OCI-LY3 (cell line): ENCODE measurements around the gene POLD4.

Experiments used
- H2AFZ ChIP-seq: fragments of 200-600, 300-600 bp; shearing (Covaris generic); 2 replicates; pipeline ENCODE4 v1.6.0; 2014; ENCODE audit warnings: antibody characterized with exemption, low read depth, low read length
- H3K27ac ChIP-seq: fragments of 200-600, 300-600 bp; sonication (generic); 2 replicates; pipeline ENCODE4 v1.5.1; 2014; ENCODE audit warnings: mild to moderate bottlenecking, low read length, moderate library complexity, mixed read lengths
- H3K27me3 ChIP-seq: fragments of 200-600, 300-600 bp; sonication (generic); 2 replicates; pipeline ENCODE4 v1.6.1; 2014; ENCODE audit warnings: low read depth, low read length, mixed read lengths
- H3K36me3 ChIP-seq: fragments of 200-600, 300-600 bp; sonication (generic); replicated peaks from 2 replicates; pipeline ENCODE3; 2014; ENCODE audit warnings: low read depth, low read length, mixed read lengths
- H3K4me1 ChIP-seq: fragments of 300-600, 200-600 bp; sonication (generic); 2 replicates; pipeline ENCODE4 v1.6.1; 2014; ENCODE audit warnings: low read length, mixed read lengths
- H3K4me2 ChIP-seq: fragments of 200-600, 300-600 bp; sonication (generic); 2 replicates; pipeline ENCODE4 v1.6.1; 2014; ENCODE audit warnings: low read length, mixed read lengths
- H3K4me3 ChIP-seq: fragments of 300-600, 200-600 bp; sonication (generic); 2 replicates; pipeline ENCODE4 v1.5.1; 2014; ENCODE audit warnings: antibody characterized with exemption, mild to moderate bottlenecking, low read length, moderate library complexity
- H3K79me2 ChIP-seq: fragments of 300-600, 200-600 bp; shearing (Covaris generic); 2 replicates; pipeline ENCODE4 v1.6.1; 2014; ENCODE audit warnings: mild to moderate bottlenecking, low read length, mixed read lengths
- H3K9ac ChIP-seq: fragments of 300-600, 200-600 bp; shearing (Covaris generic); 2 replicates; pipeline ENCODE4 v1.6.0; 2014; ENCODE audit warnings: mild to moderate bottlenecking, low read length, moderate library complexity
- H3K9me3 ChIP-seq: fragments of 200-600, 300-600 bp; shearing (Covaris generic); 2 replicates; pipeline ENCODE4 v1.6.1; 2014; ENCODE audit warnings: low read length, mixed read lengths; ENCODE audit not compliant: insufficient read depth
- H4K20me1 ChIP-seq: fragments of 200-600, 300-600 bp; sonication (generic); 2 replicates; pipeline ENCODE4 v1.6.1; 2016; ENCODE audit warnings: low read length, mixed read lengths; ENCODE audit not compliant: insufficient read depth
- EZH2phosphoT487 ChIP-seq: fragments of 200-600 bp; shearing (Covaris generic); IDR thresholded peaks from 2 replicates; pipeline ENCODE4 v1.6.1; 2018; ENCODE audit warnings: antibody characterized with exemption, mixed run types, low read depth
- TF ChIP-seq, protein P1 (sequence below): fragments of 200-600, 300-600 bp; sonication (generic); IDR thresholded peaks from 2 replicates; pipeline ENCODE4 v1.5.1; 2014; ENCODE audit warnings: antibody characterized with exemption, low read length, low read depth

Gene POLD4

DNA sequence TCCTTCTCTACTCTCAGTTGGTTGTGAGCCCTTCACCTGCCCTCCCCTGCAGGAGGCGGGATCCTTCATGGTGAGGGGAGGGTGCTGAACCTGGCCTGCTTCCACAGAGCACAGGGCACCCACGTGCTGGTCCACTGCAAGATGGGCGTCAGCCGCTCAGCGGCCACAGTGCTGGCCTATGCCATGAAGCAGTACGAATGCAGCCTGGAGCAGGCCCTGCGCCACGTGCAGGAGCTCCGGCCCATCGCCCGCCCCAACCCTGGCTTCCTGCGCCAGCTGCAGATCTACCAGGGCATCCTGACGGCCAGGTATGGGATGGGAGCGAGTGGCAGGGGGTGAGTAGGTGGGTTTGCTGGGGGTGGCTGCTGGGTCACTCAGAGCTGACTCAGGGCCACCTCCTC is 43.7 kb downstream of the POLD4 start:
- TF ChIP-seq, protein P1, sequence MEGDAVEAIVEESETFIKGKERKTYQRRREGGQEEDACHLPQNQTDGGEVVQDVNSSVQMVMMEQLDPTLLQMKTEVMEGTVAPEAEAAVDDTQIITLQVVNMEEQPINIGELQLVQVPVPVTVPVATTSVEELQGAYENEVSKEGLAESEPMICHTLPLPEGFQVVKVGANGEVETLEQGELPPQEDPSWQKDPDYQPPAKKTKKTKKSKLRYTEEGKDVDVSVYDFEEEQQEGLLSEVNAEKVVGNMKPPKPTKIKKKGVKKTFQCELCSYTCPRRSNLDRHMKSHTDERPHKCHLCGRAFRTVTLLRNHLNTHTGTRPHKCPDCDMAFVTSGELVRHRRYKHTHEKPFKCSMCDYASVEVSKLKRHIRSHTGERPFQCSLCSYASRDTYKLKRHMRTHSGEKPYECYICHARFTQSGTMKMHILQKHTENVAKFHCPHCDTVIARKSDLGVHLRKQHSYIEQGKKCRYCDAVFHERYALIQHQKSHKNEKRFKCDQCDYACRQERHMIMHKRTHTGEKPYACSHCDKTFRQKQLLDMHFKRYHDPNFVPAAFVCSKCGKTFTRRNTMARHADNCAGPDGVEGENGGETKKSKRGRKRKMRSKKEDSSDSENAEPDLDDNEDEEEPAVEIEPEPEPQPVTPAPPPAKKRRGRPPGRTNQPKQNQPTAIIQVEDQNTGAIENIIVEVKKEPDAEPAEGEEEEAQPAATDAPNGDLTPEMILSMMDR, result no peak
- no peak for TF ChIP-seq EZH2phosphoT487
- Histone ChIP-seq H3K36me3 (no peaks in the 10 kb centered on the region), H2AFZ (no peak overlapping the region), H3K9ac (no peak overlapping the region), H3K27me3 (no peaks in the 10 kb centered on the region), H3K9me3 (no peaks in the 10 kb centered on the region), H3K4me2 (no peak overlapping the region), H3K27ac (no peak overlapping the region), H3K4me1 (no peaks in the 10 kb centered on the region), H3K79me2 (no peaks in the 10 kb centered on the region), H4K20me1 (no peaks in the 10 kb centered on the region), H3K4me3 (no peak overlapping the region)

DNA sequence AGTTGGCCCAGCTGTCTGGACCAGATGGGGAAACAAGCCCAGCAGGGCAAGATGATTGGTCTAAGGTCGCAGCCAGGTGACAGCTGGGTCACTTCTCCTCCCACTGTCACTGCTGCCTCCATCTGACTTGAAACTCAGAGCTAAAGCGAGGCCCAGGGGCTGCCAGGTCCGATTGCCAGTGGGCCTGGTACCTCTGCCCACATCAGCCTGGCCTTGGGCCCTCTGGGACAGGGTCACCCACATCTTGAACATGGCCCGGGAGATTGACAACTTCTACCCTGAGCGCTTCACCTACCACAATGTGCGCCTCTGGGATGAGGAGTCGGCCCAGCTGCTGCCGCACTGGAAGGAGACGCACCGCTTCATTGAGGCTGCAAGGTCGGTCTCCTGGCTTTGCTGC is 44.2 kb downstream of the POLD4 start:
- H4K20me1 ChIP-seq, result no peaks in the 10 kb centered on the region
- H3K36me3 ChIP-seq, result no peaks in the 10 kb centered on the region
- no peak overlapping the region for H3K27ac ChIP-seq
- no peak overlapping the region for H2AFZ ChIP-seq
- no peak for TF ChIP-seq EZH2phosphoT487
- TF ChIP-seq, protein P1, result no peak
- H3K4me3 ChIP-seq, result no peak overlapping the region
- H3K4me2 ChIP-seq, result no peak overlapping the region
- no peaks in the 10 kb centered on the region for H3K4me1 ChIP-seq
- H3K27me3 ChIP-seq, result no peaks in the 10 kb centered on the region
- no peaks in the 10 kb centered on the region for H3K79me2 ChIP-seq
- no peak overlapping the region for H3K9ac ChIP-seq
- H3K9me3 ChIP-seq, result no peaks in the 10 kb centered on the region

DNA sequence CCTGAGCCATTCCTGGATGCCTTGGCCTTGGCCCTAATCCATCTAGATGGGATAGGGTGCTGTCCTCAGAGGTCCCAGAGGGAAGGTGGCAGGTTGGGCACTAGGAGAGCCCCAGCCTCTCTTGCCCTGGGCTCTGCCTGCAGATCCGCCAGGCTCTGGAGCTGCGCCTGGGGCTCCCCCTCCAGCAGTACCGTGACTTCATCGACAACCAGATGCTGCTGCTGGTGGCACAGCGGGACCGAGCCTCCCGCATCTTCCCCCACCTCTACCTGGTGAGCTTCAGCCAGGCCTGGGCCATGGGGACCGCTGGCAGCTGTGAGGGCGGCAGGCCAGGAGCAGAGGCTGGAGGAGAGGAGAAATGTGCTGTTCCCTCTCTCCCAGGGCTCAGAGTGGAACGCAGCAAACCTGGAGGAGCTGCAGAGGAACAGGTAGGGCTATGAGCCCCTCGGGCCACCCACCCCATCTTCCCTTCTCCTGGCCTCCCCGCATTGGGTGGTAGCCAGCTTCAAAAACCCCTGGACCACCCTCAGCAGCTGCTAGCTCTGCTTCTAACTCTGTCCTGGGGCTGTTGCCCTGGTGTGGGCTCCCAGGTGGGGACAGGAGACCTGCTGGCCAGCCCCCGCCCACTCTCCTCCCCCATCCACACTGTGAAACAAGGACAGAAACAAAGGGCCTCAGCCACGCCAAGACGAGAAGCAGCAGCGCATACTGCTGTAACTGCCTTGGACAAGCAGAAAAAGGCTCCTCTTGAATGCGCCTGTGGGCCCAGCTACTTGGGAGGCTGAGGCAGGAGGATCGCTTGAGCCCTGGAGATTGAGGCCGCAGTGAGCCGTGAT is 45.1 kb downstream of the POLD4 start:
- Histone ChIP-seq H3K9ac (no peak overlapping the region), H4K20me1 (no peaks in the 10 kb centered on the region), H3K27me3 (no peaks in the 10 kb centered on the region), H3K4me1 (no peaks in the 10 kb centered on the region), H3K36me3 (no peaks in the 10 kb centered on the region), H3K27ac (no peak overlapping the region), H3K9me3 (no peaks in the 10 kb centered on the region), H3K4me3 (no peak overlapping the region), H3K79me2 (no peaks in the 10 kb centered on the region), H3K4me2 (no peak overlapping the region), H2AFZ (no peak overlapping the region)
- TF ChIP-seq, protein P1, result no peak
- TF ChIP-seq EZH2phosphoT487, result no peak

DNA sequence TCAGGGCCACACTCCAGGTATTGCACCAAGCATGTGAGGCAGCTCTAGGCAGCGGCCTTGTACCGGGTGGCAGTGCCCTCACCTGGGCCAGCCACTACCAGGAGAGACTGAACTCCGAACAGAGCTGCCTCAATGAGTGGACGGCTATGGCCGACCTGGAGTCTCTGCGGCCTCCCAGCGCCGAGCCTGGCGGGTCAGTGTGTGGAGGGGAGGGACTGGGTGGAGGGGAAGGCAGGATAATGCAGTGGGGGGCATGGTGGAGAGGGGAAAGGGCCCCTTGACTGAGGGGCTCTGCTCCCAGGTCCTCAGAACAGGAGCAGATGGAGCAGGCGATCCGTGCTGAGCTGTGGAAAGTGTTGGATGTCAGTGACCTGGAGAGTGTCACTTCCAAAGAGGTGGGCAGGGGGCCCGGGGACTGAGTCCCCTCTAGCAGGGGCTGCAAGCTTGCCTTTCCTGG is 45.8 kb downstream of the POLD4 start:
- Histone ChIP-seq H3K79me2 (no peaks in the 10 kb centered on the region), H2AFZ (no peak overlapping the region), H4K20me1 (no peaks in the 10 kb centered on the region), H3K9me3 (no peaks in the 10 kb centered on the region), H3K4me2 (no peak overlapping the region), H3K27me3 (no peaks in the 10 kb centered on the region), H3K9ac (no peak overlapping the region), H3K27ac (no peak overlapping the region), H3K4me3 (no peak overlapping the region), H3K36me3 (peaks cover 4% of the 10 kb centered on the region), H3K4me1 (no peaks in the 10 kb centered on the region)
- TF ChIP-seq, protein P1, result no peak
- TF ChIP-seq EZH2phosphoT487, result no peak
